ENCODE results near the gene DHX16.
"Not testable (repeated sequence)": the region's sequence is repeated elsewhere in the genome, so short reads cannot be mapped to it uniquely, and the experiment has no call there.

Gene DHX16

GRCh38 chr6:30672445-30673253 lies at the start of gene DHX16:
TSS of gene DHX16 (minus strand) at chr6:30673006. CDS start at chr6:30672841, 165 bp downstream.
- H3K27ac ChIP-seq (ENCODE audit: low read depth, low read length) = peak within 1 kb of the TSS; percentile 76
- H3K4me3 ChIP-seq (ENCODE audit: low read depth, low read length) = peak within 1 kb of the TSS; percentile 91

DNA sequence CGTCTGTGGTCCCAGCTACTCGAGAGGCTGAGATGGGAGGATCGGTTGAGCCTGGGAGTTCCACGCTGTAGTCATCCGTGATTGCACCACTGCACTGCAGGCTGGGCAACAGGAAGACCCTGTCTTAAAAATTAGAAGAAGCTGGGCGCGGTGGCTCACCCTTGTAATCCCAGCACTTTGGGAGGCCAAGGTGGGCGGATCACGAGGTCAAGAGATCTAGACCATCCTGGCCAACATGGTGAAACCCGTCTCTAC lies 49.1 kb upstream of the DHX16 start:
- not testable (repeated sequence) for H3K27me3 ChIP-seq (ENCODE audit: control insufficient read depth, insufficient read depth, low read length); H3K9me3 ChIP-seq (ENCODE audit: control insufficient read depth, insufficient read depth, low read length)
- Histone ChIP-seq H3K9ac (ENCODE audit: low read depth, low read length) (peak overlapping the region; percentile 100), H3K36me3 (ENCODE audit: control insufficient read depth, insufficient read depth, low read length) (peaks cover 44% of the 10 kb centered on the region), H3K4me3 (ENCODE audit: low read depth, low read length) (peak overlapping the region; percentile 93), H3K27ac (ENCODE audit: low read depth, low read length) (peak overlapping the region; percentile 98), H3K4me1 (ENCODE audit: control insufficient read depth, insufficient read depth, low read length) (peaks cover 13% of the 10 kb centered on the region; the same call in 1 of the 2 replicates)

More at GRCh38 chr6:30672445-30673253, at the start of gene DHX16:
- Histone ChIP-seq H3K9ac (ENCODE audit: low read depth, low read length) (peak within 1 kb of the TSS; percentile 43; the same call in 1 of the 2 replicates), H3K9me3 (ENCODE audit: control insufficient read depth, insufficient read depth, low read length) (no peaks in the 10 kb centered on the region), H3K4me1 (ENCODE audit: control insufficient read depth, insufficient read depth, low read length) (no peaks in the 10 kb centered on the region), H3K27me3 (ENCODE audit: control insufficient read depth, insufficient read depth, low read length) (no peaks in the 10 kb centered on the region), H3K36me3 (ENCODE audit: control insufficient read depth, insufficient read depth, low read length) (peaks cover 42% of the 10 kb centered on the region)

GRCh38 chr6:30721198-30722024 lies 48.6 kb upstream of the DHX16 start:
- Histone ChIP-seq H3K9ac (ENCODE audit: low read depth, low read length) (peak overlapping the region; percentile 100), H3K27me3 (ENCODE audit: control insufficient read depth, insufficient read depth, low read length) (no peaks in the 10 kb centered on the region), H3K36me3 (ENCODE audit: control insufficient read depth, insufficient read depth, low read length) (peaks cover 44% of the 10 kb centered on the region), H3K9me3 (ENCODE audit: control insufficient read depth, insufficient read depth, low read length) (no peaks in the 10 kb centered on the region), H3K4me1 (ENCODE audit: control insufficient read depth, insufficient read depth, low read length) (peaks cover 17% of the 10 kb centered on the region), H3K27ac (ENCODE audit: low read depth, low read length) (peak overlapping the region; percentile 98), H3K4me3 (ENCODE audit: low read depth, low read length) (peak overlapping the region; percentile 93)

- Histone ChIP-seq H3K36me3 (ENCODE audit: control insufficient read depth, insufficient read depth, low read length) (peaks cover 42% of the 10 kb centered on the region), H3K4me3 (ENCODE audit: low read depth, low read length) (peak overlapping the region; percentile 93)
These were observed 48.0 kb upstream of the DHX16 start for GRCh38 chr6:30720738-30721197.

GRCh38 chr6:30719791-30720737 lies 47.3 kb upstream of the DHX16 start, which contains the start of gene TUBB:
TSS of gene TUBB (plus strand) at chr6:30720352. CDS start at chr6:30720507, 155 bp downstream.
- Histone ChIP-seq H3K27me3 (ENCODE audit: control insufficient read depth, insufficient read depth, low read length) (no peaks in the 10 kb centered on the region), H3K4me3 (ENCODE audit: low read depth, low read length) (peak within 1 kb of the TSS; percentile 93), H3K9me3 (ENCODE audit: control insufficient read depth, insufficient read depth, low read length) (no peaks in the 10 kb centered on the region), H3K36me3 (ENCODE audit: control insufficient read depth, insufficient read depth, low read length) (peaks cover 38% of the 10 kb centered on the region), H3K27ac (ENCODE audit: low read depth, low read length) (peak within 1 kb of the TSS; percentile 98), H3K4me1 (ENCODE audit: control insufficient read depth, insufficient read depth, low read length) (peaks cover 18% of the 10 kb centered on the region), H3K9ac (ENCODE audit: low read depth, low read length) (peak within 1 kb of the TSS; percentile 100)

More at GRCh38 chr6:30720738-30721197, 48.0 kb upstream of the DHX16 start:
- H3K27me3 ChIP-seq (ENCODE audit: control insufficient read depth, insufficient read depth, low read length) = no peaks in the 10 kb centered on the region
- no peaks in the 10 kb centered on the region for H3K9me3 ChIP-seq (ENCODE audit: control insufficient read depth, insufficient read depth, low read length)
- H3K4me1 ChIP-seq (ENCODE audit: control insufficient read depth, insufficient read depth, low read length) = peaks cover 18% of the 10 kb centered on the region
- peak overlapping the region; percentile 98 for H3K27ac ChIP-seq (ENCODE audit: low read depth, low read length)
- H3K9ac ChIP-seq (ENCODE audit: low read depth, low read length) = peak overlapping the region; percentile 100

- peaks cover 38% of the 10 kb centered on the region for H3K36me3 ChIP-seq (ENCODE audit: control insufficient read depth, insufficient read depth, low read length)
These were observed 46.5 kb upstream of the DHX16 start for GRCh38 chr6:30719356-30719755.

GRCh38 chr6:30717845-30718720 lies 45.3 kb upstream of the DHX16 start:
- not testable (repeated sequence) for H3K27me3 ChIP-seq (ENCODE audit: control insufficient read depth, insufficient read depth, low read length); H3K9me3 ChIP-seq (ENCODE audit: control insufficient read depth, insufficient read depth, low read length)
- Histone ChIP-seq H3K27ac (ENCODE audit: low read depth, low read length) (peak overlapping the region; percentile 98), H3K36me3 (ENCODE audit: control insufficient read depth, insufficient read depth, low read length) (peaks cover 38% of the 10 kb centered on the region), H3K9ac (ENCODE audit: low read depth, low read length) (peak overlapping the region; percentile 96), H3K4me1 (ENCODE audit: control insufficient read depth, insufficient read depth, low read length) (peaks cover 18% of the 10 kb centered on the region), H3K4me3 (ENCODE audit: low read depth, low read length) (peak overlapping the region; percentile 77)

More at GRCh38 chr6:30719356-30719755, 46.5 kb upstream of the DHX16 start:
- Histone ChIP-seq H3K27me3 (ENCODE audit: control insufficient read depth, insufficient read depth, low read length) (no peaks in the 10 kb centered on the region), H3K9ac (ENCODE audit: low read depth, low read length) (peak overlapping the region; percentile 87), H3K4me3 (ENCODE audit: low read depth, low read length) (peak overlapping the region; percentile 93), H3K9me3 (ENCODE audit: control insufficient read depth, insufficient read depth, low read length) (no peaks in the 10 kb centered on the region), H3K4me1 (ENCODE audit: control insufficient read depth, insufficient read depth, low read length) (peaks cover 18% of the 10 kb centered on the region), H3K27ac (ENCODE audit: low read depth, low read length) (peak overlapping the region; percentile 98)

DNA sequence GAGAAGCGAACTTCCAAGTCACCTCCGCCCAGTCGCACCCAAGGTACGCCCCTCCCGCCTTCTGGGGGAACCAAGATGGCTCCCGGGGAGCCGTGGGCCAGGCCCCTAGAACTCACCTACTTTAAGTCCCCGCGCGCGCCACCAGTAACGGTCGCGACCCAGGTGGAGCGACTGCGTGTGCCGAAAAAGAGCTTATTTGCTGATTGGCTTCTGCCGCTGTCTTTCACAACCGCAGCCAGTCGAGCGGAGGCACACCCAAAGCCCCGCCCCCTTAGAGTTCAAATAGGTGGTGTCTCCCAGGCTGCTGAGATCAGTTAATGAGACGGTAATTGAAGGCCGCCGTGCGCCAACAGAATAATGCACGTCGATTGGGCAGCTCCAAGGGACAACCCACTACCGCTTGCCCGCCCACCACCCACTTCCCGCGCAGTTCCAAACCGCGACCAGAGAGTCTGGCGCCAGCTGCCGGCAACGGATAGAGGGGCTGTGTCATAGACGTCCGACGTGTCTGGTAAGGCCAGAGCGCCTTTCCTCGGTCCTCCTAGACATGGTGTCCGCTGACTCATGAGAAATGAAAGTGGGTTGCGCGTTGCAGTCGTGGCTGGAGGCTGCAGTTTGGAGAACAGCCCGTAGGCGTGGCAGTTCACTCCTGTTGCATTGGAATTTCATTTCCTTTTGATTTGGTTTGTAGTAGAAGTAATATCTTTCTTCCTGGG lies 44.5 kb upstream of the DHX16 start, which contains the start of gene MDC1:
MDC1 (minus strand) TSS at position 153 of the 716 bp plus-strand sequence. CDS start 2,106 bp downstream, outside the sequence.
- Histone ChIP-seq H3K9ac (ENCODE audit: low read depth, low read length) (peak within 1 kb of the TSS; percentile 96), H3K36me3 (ENCODE audit: control insufficient read depth, insufficient read depth, low read length) (peaks cover 38% of the 10 kb centered on the region), H3K4me1 (ENCODE audit: control insufficient read depth, insufficient read depth, low read length) (peaks cover 18% of the 10 kb centered on the region), H3K9me3 (ENCODE audit: control insufficient read depth, insufficient read depth, low read length) (no peaks in the 10 kb centered on the region), H3K27ac (ENCODE audit: low read depth, low read length) (peak within 1 kb of the TSS; percentile 93), H3K4me3 (ENCODE audit: low read depth, low read length) (peak within 1 kb of the TSS; percentile 77), H3K27me3 (ENCODE audit: control insufficient read depth, insufficient read depth, low read length) (no peaks in the 10 kb centered on the region)

GRCh38 chr6:30716879-30717128 lies 44.0 kb upstream of the DHX16 start:
- no peaks in the 10 kb centered on the region for H3K27me3 ChIP-seq (ENCODE audit: control insufficient read depth, insufficient read depth, low read length)
- peak overlapping the region; percentile 77 for H3K4me3 ChIP-seq (ENCODE audit: low read depth, low read length)
- H3K36me3 ChIP-seq (ENCODE audit: control insufficient read depth, insufficient read depth, low read length) = peaks cover 39% of the 10 kb centered on the region
- H3K9me3 ChIP-seq (ENCODE audit: control insufficient read depth, insufficient read depth, low read length) = no peaks in the 10 kb centered on the region
- H3K4me1 ChIP-seq (ENCODE audit: control insufficient read depth, insufficient read depth, low read length) = peaks cover 18% of the 10 kb centered on the region
- H3K9ac ChIP-seq (ENCODE audit: low read depth, low read length) = peak overlapping the region; percentile 67
- H3K27ac ChIP-seq (ENCODE audit: low read depth, low read length) = peak overlapping the region; percentile 93
